GM12878 (cell line): ENCODE data around the gene KIZ. TPM values are rescaled to one million over a fixed set of nuclear protein-coding genes. Genes with fewer than 3 reads are reported as not detected.

Source experiments
- ATAC-seq: fragments of 200-7000 bp; cut with Tn5 transposase; 3 replicates; pipeline ENCODE4 v1.9.1; 2020; ENCODE audit warnings: mild to moderate bottlenecking, moderate library complexity
- BruUV-seq: library from RNA; stranded (reverse); fragments of 400-500 nt; replicated peaks from 2 replicates; lab custom pipeline; 2021; lab: Mats Ljungman, UMichigan
- CTCF ChIA-PET: fragments of 300-600 bp; sonication (Branson Sonifier 250); formaldehyde crosslinking; extraction: SDS; loops from one replicate; lab custom pipeline; 2021; ENCODE audit warnings: inconsistent platforms; lab: Yijun Ruan, JAX
- POLR2A ChIA-PET: fragments of 350-600 bp; formaldehyde crosslinking; extraction: SDS; loops from one replicate; lab custom pipeline; 2021; ENCODE audit warnings: inconsistent platforms; lab: Charles Lee
- RAD21 ChIA-PET: fragments of 300-600 bp; sonication (Branson Sonifier 250); formaldehyde crosslinking; loops from one replicate; lab custom pipeline; 2023; ENCODE audit warnings: antibody characterized with exemption; ENCODE audit not compliant: unreplicated experiment; lab: Charles Lee
- SMC1A ChIA-PET: fragments of 300-600 bp; sonication (Branson Sonifier 250); formaldehyde crosslinking; loops from one replicate; lab custom pipeline; 2023; ENCODE audit not compliant: unreplicated experiment, uncharacterized antibody; lab: Charles Lee
- DNase-seq: peaks from one replicate; pipeline ENCODE4 v3.0.0-alpha.2; 2011; ENCODE audit warnings: low read depth, low spot score
- FAIRE-seq: peaks from 3 replicates; lab custom pipeline; 2011; peaks lifted over from hg19 to GRCh38; lab: Jason Lieb, UNC
- H2AFZ ChIP-seq: 2 replicates; pipeline ENCODE4 v1.6.0; 2011; ENCODE audit warnings: low read depth, low read length, control low read depth; ENCODE audit not compliant: control insufficient read depth
- H3K27ac ChIP-seq: 2 replicates; pipeline ENCODE4 v1.5.1; 2011; ENCODE audit warnings: control low read depth; ENCODE audit not compliant: control insufficient read depth, insufficient read depth
- H3K27me3 ChIP-seq, 2 experiments: replicated peaks in 1 of 2; 2 replicates each; pipeline versions ENCODE4 v1.6.0 to v1.6.1; 2011; ENCODE audit warnings: low read length in 1 of 2; ENCODE audit not compliant: control insufficient read depth in 2 of 2, insufficient read depth in 2 of 2
- H3K36me3 ChIP-seq, 2 experiments: 2 replicates each; pipeline ENCODE4 v1.5.1; 2011; ENCODE audit warnings: low read length in 1 of 2; ENCODE audit not compliant: control insufficient read depth in 2 of 2, insufficient read depth in 2 of 2
- H3K4me1 ChIP-seq: 2 replicates; pipeline ENCODE4 v1.6.1; 2011; ENCODE audit warnings: mild to moderate bottlenecking, low read length, moderate library complexity, mixed read lengths; ENCODE audit not compliant: control insufficient read depth, insufficient read depth
- H3K4me2 ChIP-seq: 2 replicates; pipeline ENCODE4 v1.6.0; 2011; ENCODE audit warnings: control low read depth; ENCODE audit not compliant: control insufficient read depth, insufficient read depth
- H3K4me3 ChIP-seq: fragments of 200-600 bp; sonication (generic); 2 replicates; pipeline ENCODE4 v1.5.1; 2016
- H3K79me2 ChIP-seq: 2 replicates; pipeline ENCODE4 v1.6.0; 2011; ENCODE audit warnings: low read length; ENCODE audit not compliant: control insufficient read depth, insufficient read depth
- H3K9ac ChIP-seq: 2 replicates; pipeline ENCODE4 v1.8.0; 2011; ENCODE audit warnings: low read length, control low read depth, mixed read lengths; ENCODE audit not compliant: control insufficient read depth, insufficient read depth
- H3K9me3 ChIP-seq: replicated peaks from 3 replicates; pipeline ENCODE4 v1.5.1; 2011; ENCODE audit warnings: mild to moderate bottlenecking, low read length; ENCODE audit not compliant: control insufficient read depth, insufficient read depth
- H4K20me1 ChIP-seq: 2 replicates; pipeline ENCODE4 v1.6.0; 2011; ENCODE audit not compliant: control insufficient read depth, insufficient read depth
- BHLHE40 ChIP-seq, 2 experiments: fragments of 450-650 bp in 1 of 2; IDR thresholded peaks; 2 replicates each; pipeline ENCODE4 v1.6.1; 2011 to 2017; ENCODE audit warnings: low read depth in 2 of 2, borderline replicate concordance in 1 of 2, improper control_type of control experiment in 1 of 2, low read length in 1 of 2, mild to moderate bottlenecking in 1 of 2
- CBFB ChIP-seq: IDR thresholded peaks from 2 replicates; pipeline ENCODE4 v1.6.1; 2016; ENCODE audit warnings: antibody characterized with exemption, low read depth
- CBX3 ChIP-seq: fragments of 200-600 bp; sonication (generic); IDR thresholded peaks from 2 replicates; pipeline ENCODE4 v1.6.1; 2016; ENCODE audit warnings: low read depth, borderline replicate concordance
- E2F8 ChIP-seq: fragments of 450-650 bp; IDR thresholded peaks from 2 replicates; pipeline ENCODE4 v1.6.1; 2018; ENCODE audit warnings: mild to moderate bottlenecking, low read depth, moderate library complexity; ENCODE audit not compliant: partially characterized antibody
- EP300 ChIP-seq, 2 experiments: fragments of 150-350 bp in 1 of 2; IDR thresholded peaks; 2 replicates each; pipeline ENCODE4 v1.6.1; 2011 to 2012; ENCODE audit warnings: low read depth in 2 of 2, low read length in 2 of 2, borderline replicate concordance in 1 of 2, improper control_type of control experiment in 1 of 2, inconsistent platforms in 1 of 2; ENCODE audit not compliant: control insufficient read depth in 1 of 2
- HDAC2 ChIP-seq: fragments of 200-600 bp; sonication (generic); IDR thresholded peaks from 2 replicates; pipeline ENCODE4 v1.6.1; 2017
- IKZF2 ChIP-seq, 2 experiments: fragments of 450-650 bp; IDR thresholded peaks; 2 replicates each; pipeline ENCODE4 v1.6.1; 2017; ENCODE audit warnings: mild to moderate bottlenecking in 2 of 2, moderate library complexity in 2 of 2
- MXI1 ChIP-seq: fragments of 150-350 bp; IDR thresholded peaks from 2 replicates; pipeline ENCODE4 v1.6.1; 2011; ENCODE audit warnings: low read depth, mild to moderate bottlenecking, inconsistent platforms, low read length, improper control_type of control experiment
- NFIC ChIP-seq: IDR thresholded peaks from 2 replicates; pipeline ENCODE4 v1.6.1; 2012; ENCODE audit warnings: low read depth, mild to moderate bottlenecking, inconsistent platforms, low read length, moderate library complexity
- PML ChIP-seq: IDR thresholded peaks from 2 replicates; pipeline ENCODE4 v1.6.1; 2012; ENCODE audit warnings: low read length, inconsistent platforms
- RBBP5 ChIP-seq: fragments of 200-600 bp; sonication (generic); conservative IDR thresholded peaks from 2 replicates; pipeline ENCODE4 v1.6.1; 2016
- TARDBP ChIP-seq: IDR thresholded peaks from 2 replicates; pipeline ENCODE4 v1.6.1; 2016; ENCODE audit warnings: borderline replicate concordance
- ZBTB11 ChIP-seq: fragments of 450-650 bp; formaldehyde crosslinking; IDR thresholded peaks from 2 replicates; pipeline ENCODE4 v1.5.0; 2022; ENCODE audit warnings: mild to moderate bottlenecking, missing genetic modification characterization
- WGBS: methylation state at CpG from one replicate; pipeline ENCODE4 v1.1.6; 2016; ENCODE audit warnings: low lambda C conversion rate; ENCODE audit not compliant: insufficient replicate concordance, insufficient coverage; ENCODE audit errors: missing lambda C conversion rate; 5-methylcytosine and 5-hydroxymethylcytosine counted together
- in situ Hi-C: fragments of 300-500 bp; cut with MboI; formaldehyde crosslinking; loops from 9 replicates; pipeline ENCODE4 v1.14.3; 2018; ENCODE audit warnings: mixed read lengths
- intact Hi-C: fragments of 100-400 bp; cut with micrococcal nuclease; formaldehyde crosslinking; loops from one replicate; pipeline ENCODE4 v1.14.2; 2022; ENCODE audit not compliant: unreplicated experiment
- polyA plus RNA-seq, 11 experiments: library from polyadenylated mRNA; depleted of rRNA in 4 of 11; unstranded in 6 of 11; stranded (reverse) in 5 of 11; fragments of >200 nt; fragmentation: Nextera tagmentation in 4 of 11; fragmentation: Illumina TruSeq in 1 of 11; extraction: Ambion mirVana in 4 of 11; extraction: Trizol in 1 of 11; gene quantifications; 1 replicate in 1 of 11; 2 replicates in 10 of 11; pipeline versions ENCODE4 v1.2.1 to v1.2.3, GENCODE V29; 2011 to 2016; ENCODE audit warnings: inconsistent platforms in 2 of 11, missing spikeins in 2 of 11, low read depth in 1 of 11
- total RNA-seq, 4 experiments: library from RNA; depleted of rRNA in 3 of 4; stranded (reverse); fragments of >200 nt in 3 of 4; fragmentation: Illumina TruSeq in 1 of 4; extraction: Trizol in 1 of 4; gene quantifications; 2 replicates each; pipeline versions ENCODE4 v1.2.1 to v1.2.3, GENCODE V29; 2013 to 2021

Gene KIZ
- total and polyA plus RNA-seq, 10 of the 15 experiments (the other 5 are each of a cell fraction or from before 2014, with no cell fraction given) = 2.7 to 11.0 (median 7.3) TPM

GRCh38 chr20:21180248-21180647 lies 54.4 kb downstream of the KIZ start:
- POLR2A ChIA-PET = no interaction called here
- Histone ChIP-seq H3K4me2 (no peak overlapping the region), H3K4me1 (no peaks in the 10 kb centered on the region), H3K9ac (no peak overlapping the region), H3K27ac (no peak overlapping the region), H3K27me3 (no peaks in the 10 kb centered on the region), H3K36me3 (0 out of 4 replicates have a peak, but pooled peaks cover 0 to 4% of the 10 kb centered on the region in 2 experiments), H3K79me2 (no peaks in the 10 kb centered on the region), H4K20me1 (no peaks in the 10 kb centered on the region), H3K4me3 (no peak overlapping the region), H2AFZ (no peak overlapping the region), H3K9me3 (no peaks in the 10 kb centered on the region)
- CTCF ChIA-PET = no interaction called here
- in situ Hi-C loops (no loop called here), intact Hi-C loops (no loop called here)
- SMC1A ChIA-PET = no interaction called here
- TF ChIP-seq RBBP5 (no peak), EP300 (IDR thresholded peaks at IDR 0.05; ENCODE audit: borderline replicate concordance in 1 of 2, control insufficient read depth in 1 of 2, low read depth in 2 of 2, low read length in 2 of 2) (no peak), PML (no peak), HDAC2 (no peak)
- 69% methylated on average over 6 of the region's 6 CpGs for WGBS
- no TSS peak for BruUV-seq
- no peak for FAIRE-seq
- RAD21 ChIA-PET = no interaction called here
- DNase-seq = no peak
- ATAC-seq = no peak

GRCh38 chr20:21181028-21181427 lies 55.1 kb downstream of the KIZ start:
- ChIA-PET SMC1A (no interaction called here), POLR2A (no interaction called here), RAD21 (no interaction called here), CTCF (no interaction called here)
- no peak overlapping the region for H3K27ac ChIP-seq
- ATAC-seq (no peak), FAIRE-seq (no peak), DNase-seq (no peak)
- in situ Hi-C loops = no loop called here
- no peaks in the 10 kb centered on the region for H3K4me1 ChIP-seq
- H3K79me2 ChIP-seq = no peaks in the 10 kb centered on the region
- 0 out of 4 replicates have a peak, but pooled peaks cover 0 to 4% of the 10 kb centered on the region in 2 experiments for H3K36me3 ChIP-seq
- H3K9ac ChIP-seq = no peak overlapping the region
- no peak overlapping the region for H3K4me2 ChIP-seq
- no peaks in the 10 kb centered on the region for H3K27me3 ChIP-seq
- WGBS = 77% methylated on average over 3 of the region's 3 CpGs
- H4K20me1 ChIP-seq = no peaks in the 10 kb centered on the region
- no peaks in the 10 kb centered on the region for H3K9me3 ChIP-seq
- no peak overlapping the region for H2AFZ ChIP-seq
- intact Hi-C loops = no loop called here
- BruUV-seq = no TSS peak
- no peak overlapping the region for H3K4me3 ChIP-seq
- TF ChIP-seq CBX3 (no peak), MXI1 (no peak), ZBTB11 (CRISPR knock-in tag) (no peak), BHLHE40 (IDR thresholded peaks at IDR 0.05; ENCODE audit: borderline replicate concordance in 1 of 2, low read depth in 2 of 2, low read length in 1 of 2) (no peak), CBFB (no peak), IKZF2 (IDR thresholded peaks at IDR 0.05) (no peak), NFIC (no peak), TARDBP (no peak), E2F8 (no peak)
